Stimulated activated CD8-positive, alpha-beta memory T cell treated with anti-CD3 and anti-CD28 coated beads, Interleukin-12 subunit alpha, Interleukin-12 subunit beta, amount 100 ng/mL, for 24 hours (primary cell): ENCODE data around the gene GNG3.

Source experiments
- DNase-seq: peaks from one replicate; pipeline ENCODE4 v3.0.0-alpha.2; 2020; ENCODE audit errors: extremely low read depth

The GNG3 gene

DNA sequence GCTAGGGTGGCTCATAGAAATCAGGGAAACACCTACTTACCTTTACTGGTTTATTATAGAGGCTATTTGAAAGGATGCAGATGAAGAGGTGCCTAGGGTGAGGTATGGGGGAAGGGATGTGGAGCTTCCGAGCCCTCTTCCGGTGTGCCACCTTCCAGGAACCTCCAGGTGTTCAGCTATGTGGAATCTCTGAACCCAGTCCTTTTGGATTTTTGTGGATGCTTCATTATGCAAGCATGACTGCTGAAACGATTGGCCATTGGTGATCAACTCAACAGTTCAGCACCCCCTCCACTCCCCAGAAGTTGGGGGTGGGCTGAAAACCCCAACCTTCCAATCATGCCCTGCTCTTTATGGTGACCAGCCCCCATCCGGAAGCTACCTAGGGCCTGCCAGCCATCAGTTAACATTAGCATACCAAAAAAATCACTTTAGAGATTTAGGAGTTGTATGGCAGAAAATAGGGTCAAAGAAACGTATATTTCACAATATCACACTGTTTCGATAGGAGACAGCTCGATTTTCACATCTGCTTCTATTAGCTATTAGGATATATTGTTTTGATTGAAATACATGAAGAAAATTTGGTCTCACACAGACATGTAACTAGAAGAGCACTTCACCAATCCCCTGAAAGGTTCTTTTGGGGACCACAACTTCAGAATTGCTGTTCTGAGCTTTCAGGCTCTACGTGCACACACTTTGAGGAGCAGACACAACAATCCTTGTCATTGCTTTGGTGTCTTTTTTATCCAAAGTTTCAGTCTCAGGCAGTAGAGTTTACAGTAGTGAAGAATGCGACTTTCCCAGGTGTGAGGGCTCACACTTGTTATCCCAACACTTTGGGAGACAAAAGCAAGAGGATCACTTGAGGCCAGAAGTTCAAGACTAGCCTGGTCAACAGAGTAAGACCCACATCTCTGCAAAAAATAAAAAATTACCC, 50.6 kb downstream of the GNG3 start:
- no peak for DNase-seq
